ENCODE measurements around the gene PIAS2. TPM values are rescaled to one million over a fixed set of nuclear protein-coding genes. Genes with fewer than 3 reads are reported as not detected.

The PIAS2 gene
- total RNA-seq, 1 experiment from 2014 or later, result 35.2 TPM

Other genes with a start within 250 kb of the PIAS2 start
- gene ST8SIA5, start 160.5 kb downstream of the PIAS2 start, total RNA-seq (2014; rRNA removed; shearing (Covaris generic)), result not detected in 2 replicates
- 7.0 and 15.0 TPM in 2 replicates for gene KATNAL2, start 95 bp upstream of the PIAS2 start, total RNA-seq (2014; rRNA removed; shearing (Covaris generic))
- gene ELOA2, start 118.1 kb upstream of the PIAS2 start, total RNA-seq (2014; rRNA removed; shearing (Covaris generic)), result not detected in 2 replicates
- 6.6 and 15.8 TPM in 2 replicates for gene HDHD2, start 233.0 kb upstream of the PIAS2 start, total RNA-seq (2014; rRNA removed; shearing (Covaris generic))